GM21786 (cell line): ENCODE data around the gene OXSR1.
"Not testable (repeated sequence)": the region's sequence is repeated elsewhere in the genome, so short reads cannot be mapped to it uniquely, and the experiment has no call there.

ENCODE experiments used
- ATAC-seq: cut with Tn5 transposase; IDR thresholded peaks from one replicate; pipeline ENCODE4 v1.9.1; 2021; ENCODE audit not compliant: unreplicated experiment

OXSR1 gene

DNA sequence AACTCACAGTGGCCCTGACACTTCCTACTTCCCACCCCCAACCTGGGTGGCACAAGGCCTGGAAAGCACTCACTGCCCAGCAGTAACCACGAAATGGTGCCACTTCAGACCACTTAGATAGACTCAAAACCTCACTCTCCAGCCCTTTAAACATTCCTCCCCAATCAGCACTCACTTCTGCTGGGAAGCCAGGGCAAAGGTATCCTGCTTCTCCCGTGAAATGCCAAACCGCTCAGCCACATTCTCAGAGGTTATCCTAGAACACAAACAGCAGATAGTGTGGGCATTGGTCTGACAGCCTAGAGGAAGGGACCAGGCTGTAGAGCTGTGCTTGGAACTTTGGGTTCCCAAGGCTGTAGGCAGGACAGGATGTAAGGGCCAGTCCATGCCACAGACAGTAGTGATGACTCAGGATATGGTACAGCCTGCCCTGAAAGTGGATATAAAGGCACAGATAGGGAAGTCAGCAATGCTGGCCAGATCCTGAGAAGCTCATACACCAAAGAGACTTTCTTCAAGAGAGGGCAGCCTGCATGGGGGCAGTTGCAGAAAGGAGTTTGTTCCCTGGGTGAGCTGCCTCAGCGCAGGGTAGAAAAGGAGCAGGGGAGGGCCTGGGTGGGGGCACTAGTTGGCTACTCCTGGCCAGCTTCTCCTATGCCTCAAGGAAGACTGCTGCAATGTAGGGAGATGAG, 37.6 kb upstream of the OXSR1 start:
- no peak for ATAC-seq

DNA sequence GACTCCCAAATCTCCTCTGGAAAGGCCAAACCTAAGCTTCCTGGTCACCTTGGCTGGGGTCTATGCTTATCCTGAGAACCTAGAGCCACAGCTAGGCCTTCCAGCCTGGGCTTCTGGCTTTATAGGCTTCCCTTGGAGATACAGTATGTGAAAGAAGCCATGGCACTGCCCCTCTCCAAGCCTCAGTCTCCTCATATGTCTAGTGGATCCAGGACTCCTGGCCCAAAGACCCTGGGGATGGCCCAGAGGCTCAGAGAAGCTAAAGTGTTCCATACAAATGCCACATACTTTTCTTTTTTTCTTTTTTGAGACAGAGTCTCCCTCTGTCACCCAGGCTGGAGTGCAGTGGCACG, 37.1 kb upstream of the OXSR1 start:
- no peak for ATAC-seq

DNA sequence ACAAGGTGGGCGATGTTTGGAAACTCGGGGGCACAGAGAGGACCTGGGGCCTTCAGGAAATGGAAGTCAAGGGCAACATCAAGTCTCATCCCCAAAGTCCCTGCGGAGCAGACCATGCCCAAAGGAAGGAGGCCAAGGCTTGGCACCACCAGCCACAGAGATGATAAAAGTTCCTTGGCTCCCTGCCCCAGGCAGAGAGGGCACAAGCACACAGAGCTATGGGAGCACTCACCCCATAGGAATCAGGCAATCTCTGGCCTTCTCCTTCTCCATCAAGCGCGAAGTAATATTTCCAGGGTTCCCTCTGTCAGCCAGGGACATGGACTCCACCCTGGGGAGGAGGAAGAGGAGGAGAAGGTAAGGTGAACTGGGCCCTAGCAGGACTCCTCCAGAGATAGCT, 36.3 kb upstream of the OXSR1 start:
- no peak for ATAC-seq

DNA sequence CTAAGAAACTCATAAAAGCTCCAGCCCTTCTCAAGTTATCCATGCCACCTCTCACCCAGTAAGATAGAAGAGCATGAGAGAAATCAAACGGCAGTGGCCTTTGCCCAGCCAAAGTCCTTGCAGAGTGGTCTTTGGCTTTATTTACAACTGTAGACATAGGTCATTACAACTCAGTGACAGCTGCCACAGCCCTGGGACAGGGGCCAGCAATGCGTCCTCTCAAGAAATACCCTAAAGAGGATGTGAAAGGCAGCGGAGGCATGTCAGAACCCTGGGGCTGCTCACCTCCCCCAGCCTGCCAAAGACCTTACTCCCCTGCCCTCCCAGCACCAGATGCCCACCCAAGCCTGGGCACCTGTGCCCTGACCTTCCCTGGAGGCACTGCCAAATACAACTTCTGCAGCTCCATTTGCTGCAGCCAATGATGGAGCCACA, 34.7 kb upstream of the OXSR1 start:
- ATAC-seq, result no peak

DNA sequence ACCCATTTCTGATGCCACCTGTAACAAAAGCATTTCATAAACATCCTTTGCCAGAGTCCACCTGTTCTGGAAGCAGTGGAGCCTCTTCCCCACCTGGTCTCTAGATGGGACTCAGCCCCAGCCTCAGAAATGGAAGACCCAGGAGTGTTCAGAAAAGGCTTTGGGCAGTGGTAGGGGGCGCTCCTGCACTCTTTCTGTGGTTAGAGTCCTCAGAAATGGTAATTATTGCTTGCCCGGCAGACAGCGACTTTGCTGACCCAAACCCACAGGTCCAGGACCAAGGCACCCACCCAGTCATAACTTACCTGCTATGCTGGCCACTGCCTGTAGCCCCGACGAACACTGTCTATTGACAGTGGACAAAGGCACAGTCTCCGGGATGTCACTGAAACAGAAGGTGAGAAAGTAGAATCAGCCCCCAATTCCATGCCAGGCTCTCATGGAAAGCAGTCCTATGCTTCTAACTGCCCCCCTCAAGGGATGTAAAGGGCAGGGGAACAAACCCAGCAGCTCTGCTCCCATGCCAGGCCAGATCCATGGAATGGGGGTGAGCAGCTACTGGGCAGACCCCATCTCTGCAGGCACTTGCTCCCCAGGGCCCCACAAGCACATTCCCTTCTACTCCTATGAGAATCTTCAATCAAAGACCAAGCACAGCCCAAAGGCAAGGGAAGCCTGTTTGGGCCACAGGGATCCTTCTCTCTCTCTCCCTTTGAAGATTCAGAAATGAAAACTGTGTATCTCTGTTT, 33.5 kb upstream of the OXSR1 start:
- no peak for ATAC-seq

DNA sequence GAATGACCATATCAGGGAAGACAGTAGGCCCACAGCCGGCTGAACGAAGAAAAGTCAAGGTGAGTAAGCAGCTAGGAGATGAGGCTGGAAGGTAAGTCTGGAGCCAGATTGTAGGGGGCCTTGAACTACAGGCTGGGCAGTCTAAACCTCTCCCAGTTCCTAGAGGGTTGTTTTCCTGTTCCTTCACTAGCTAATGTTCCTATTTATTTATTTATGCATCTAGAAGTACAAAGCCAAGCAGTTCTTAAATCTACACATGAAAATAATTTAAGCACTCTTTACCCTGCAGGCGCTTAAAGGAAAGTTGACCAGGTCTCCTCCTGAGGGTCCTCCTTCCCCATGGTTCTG, 32.2 kb upstream of the OXSR1 start:
- no peak for ATAC-seq

DNA sequence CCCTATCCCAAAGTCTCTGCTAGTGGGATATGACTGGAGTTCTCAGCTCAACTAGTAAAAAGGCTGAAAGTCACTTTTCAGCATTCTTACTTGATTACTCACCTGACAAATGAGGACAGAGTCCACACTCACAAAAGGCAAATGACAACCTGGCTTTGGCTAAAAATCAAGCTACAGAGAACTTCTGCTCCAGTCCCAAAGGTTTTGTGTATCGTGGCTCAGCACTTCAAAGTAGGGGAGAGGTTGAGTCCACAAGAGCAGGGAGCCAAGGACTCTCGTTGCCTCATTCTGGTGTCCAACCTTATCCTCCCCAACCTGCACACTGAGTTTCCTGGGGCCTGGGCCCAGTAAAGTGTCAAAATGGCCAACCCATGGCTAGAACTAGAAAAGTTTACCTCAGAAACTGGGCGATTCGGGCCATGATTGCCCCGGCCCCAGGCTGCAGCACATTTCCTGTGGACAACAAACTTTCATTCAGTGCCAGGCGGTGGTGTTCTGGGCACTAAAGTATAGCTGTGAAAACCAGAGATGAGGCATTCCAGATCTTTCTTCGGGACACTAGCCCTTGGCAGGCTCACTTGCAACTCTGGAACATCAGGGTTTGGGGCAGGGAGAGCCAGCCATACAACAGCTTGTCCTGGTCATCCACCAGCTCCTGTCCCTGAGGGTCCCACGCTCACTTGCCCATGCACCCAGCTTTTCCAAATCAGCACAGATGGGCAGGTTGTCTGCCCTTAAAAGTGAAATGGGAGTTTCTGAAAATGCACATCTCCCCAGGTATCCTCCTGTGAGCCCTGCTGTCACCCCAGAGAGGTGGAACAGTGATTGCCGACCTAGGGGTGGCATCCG, 31.6 kb upstream of the OXSR1 start:
- ATAC-seq, result no peak

DNA sequence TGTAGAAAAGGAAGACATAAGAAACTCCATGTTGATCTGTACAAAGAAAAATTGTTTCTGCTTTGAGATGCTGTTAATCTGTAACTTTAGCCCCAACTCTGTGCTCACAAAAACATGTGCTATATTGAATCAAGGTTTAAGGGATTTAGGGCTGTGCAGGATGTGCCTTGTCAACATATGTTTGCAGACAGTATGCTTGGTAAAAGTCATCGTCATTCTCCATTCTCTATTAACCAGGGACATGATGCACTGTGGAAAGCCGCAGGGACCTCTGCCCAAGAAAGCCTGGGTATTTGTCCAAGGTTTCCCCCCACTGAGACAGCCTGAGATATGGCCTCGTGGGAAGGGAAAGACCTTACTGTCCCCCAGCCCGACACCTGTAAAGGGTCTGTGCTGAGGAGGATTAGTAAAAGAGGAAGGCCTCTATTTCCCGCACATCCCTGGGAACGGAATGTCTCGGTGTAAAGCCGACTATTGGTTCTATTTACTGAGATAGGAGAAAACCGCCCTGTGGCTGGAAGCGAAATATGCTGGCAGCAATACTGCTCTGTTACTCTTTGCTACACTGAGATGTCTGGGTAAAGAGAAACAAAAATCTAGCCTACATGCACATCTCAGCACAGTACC, 30.7 kb upstream of the OXSR1 start:
- ATAC-seq, result not testable (repeated sequence)

DNA sequence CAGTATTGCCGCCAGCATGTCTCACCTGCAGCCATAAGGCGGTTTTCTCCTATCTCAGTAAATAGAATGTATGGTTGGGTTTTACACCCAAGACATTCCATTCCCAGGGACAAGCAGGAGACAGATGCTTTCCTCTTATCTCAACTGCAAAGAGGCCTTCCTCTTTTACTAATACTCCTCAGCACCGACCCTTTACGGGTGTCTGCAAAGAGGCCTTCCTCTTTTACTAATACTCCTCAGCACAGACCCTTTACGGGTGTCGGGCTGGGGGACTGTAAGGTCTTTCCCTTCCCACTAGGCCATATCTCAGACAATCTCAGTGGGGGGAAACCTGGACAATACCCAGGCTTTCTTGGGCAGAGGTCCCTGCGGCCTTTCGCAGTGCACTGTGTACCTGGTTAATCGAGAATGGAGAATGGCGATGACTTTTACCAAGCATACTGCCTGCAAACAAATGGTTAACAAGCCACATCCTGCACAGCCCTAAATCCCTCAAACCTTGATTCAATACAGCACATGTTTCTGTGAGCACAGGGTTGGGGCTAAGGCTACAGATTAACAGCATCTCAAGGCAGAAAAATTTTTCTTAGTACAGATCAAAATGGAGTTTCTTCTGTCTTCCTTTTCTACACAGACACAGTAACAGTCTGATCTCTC, 29.6 kb upstream of the OXSR1 start:
- ATAC-seq, result not testable (repeated sequence)

DNA sequence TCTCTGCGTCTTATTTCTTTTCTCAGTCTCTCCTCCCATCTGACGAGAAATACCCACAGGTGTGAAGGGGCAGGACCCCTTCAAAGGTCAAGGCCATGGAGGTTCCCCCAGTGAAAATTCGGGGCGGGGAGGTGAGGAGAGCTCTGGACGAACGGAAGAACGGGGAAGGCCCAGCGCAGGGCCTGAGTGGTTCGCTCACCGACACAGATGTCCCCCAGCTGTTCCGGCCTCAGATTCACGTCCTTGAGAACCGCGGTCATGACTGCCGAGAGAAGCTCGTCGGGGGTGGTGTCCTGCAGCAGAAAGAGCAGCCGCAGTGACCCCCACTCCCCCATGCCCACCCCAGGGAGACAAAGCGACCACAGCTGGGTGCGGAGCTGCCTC, 29.0 kb upstream of the OXSR1 start:
- ATAC-seq, result no peak

DNA sequence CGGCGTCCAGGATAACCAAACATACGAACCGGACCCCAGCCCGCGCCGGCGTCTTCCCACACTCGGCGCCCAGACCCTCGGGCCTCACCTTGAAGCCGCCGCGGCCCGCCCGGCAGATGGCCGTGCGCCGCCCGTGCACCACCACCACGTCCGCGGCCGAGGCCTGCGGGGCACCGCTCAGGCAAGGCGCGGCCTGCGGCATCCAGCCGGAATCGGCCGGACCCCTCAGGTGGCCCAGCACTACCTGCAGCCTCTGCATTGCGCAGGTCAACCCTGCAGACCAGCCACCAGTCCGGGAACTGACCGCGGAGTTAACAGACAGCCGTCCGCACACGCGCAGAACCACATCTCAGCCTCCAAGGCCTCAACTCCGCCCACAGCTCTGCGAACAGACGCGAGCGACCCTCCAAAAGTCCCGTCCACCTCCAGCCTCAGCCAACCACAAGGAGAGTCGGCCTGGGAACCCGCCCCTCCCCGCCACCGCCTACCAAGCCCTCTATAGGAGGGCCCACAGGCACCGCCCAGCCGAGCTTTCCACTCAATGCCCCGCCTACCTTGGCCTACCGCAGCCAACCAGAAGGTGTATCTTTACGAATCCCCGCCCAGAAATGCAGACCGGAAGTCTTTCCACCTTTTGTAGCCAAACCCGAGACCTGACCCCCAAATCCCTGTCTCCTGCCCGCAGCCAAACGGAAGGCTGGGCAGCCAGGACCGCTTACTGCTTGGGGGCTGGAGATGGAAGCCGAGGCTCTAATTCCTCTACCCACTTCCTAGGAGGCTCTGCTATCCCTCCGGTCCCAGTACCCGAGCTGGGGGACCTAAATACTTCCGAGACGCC, 28.3 kb upstream of the OXSR1 start, which contains the start of gene ACAA1:
TSS of gene ACAA1 (minus strand) at position 351 of the 838 bp plus-strand sequence. CDS start at position 259, 92 bp downstream.
- peak; percentile 86 for ATAC-seq

DNA sequence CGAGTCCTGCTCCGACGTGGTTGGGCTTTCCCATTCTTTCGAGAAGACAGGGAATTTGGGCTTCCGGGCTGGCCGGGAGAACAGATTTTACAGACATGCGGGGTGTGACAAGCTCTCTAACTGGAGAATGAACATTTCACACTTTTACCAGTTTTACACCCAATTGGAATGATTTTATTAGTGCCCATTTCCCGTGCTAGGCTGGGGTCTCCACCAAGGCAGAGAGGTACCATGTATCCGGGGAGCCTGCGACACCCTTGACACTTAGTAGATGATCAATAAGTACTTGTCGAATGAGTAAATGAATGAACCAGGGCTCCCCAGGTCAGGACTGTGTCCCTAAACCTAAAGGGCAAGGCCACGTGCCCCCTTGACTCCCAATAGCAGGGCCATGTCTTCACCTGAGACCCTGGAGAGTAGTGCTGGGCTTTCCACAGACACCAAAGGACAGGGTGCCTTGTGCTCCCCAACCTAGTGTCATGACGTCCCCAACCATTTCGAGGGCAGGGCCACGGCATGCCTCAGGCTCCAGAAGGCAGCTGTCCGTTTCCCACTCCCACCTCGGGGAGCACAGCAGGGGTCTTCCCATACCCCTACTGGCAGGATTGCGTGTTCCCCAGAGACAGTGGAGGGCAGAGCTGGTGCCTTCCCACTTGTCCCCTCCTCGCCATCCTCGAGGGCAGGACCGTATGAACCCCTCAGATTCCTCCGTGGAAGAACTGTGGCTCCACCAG, 27.6 kb upstream of the OXSR1 start:
- ATAC-seq, result no peak

DNA sequence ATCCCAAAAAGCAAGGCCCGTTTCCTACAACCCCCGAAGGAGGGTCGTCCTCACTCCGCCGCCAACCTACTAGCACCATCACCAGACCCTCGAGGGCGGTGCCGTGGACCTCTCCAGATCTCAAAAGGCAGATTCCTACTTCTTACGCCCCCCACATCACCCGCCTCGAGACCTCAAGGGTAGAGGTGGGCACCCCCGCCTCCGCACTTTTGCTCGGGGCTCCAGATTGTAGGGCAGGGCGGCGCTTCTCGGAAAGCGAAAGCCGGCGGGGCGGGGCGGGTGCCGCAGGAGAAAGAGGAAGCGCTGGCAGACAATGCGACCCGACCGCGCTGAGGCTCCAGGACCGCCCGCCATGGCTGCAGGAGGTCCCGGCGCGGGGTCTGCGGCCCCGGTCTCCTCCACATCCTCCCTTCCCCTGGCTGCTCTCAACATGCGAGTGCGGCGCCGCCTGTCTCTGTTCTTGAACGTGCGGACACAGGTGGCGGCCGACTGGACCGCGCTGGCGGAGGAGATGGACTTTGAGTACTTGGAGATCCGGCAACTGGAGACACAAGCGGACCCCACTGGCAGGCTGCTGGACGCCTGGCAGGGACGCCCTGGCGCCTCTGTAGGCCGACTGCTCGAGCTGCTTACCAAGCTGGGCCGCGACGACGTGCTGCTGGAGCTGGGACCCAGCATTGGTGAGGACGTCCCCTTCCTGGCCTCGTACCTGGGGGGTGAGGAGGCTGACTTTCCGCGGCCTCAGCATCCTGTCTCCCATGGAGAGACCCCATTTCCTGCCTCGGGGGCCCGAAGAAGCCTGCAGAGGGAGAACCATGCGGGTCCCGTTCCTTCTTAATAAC, 26.8 kb upstream of the OXSR1 start, which contains the start of gene MYD88:
TSS of gene MYD88 (plus strand) at position 313 of the 842 bp plus-strand sequence. CDS start at position 353, 40 bp downstream.
- peak; percentile 35 for ATAC-seq

DNA sequence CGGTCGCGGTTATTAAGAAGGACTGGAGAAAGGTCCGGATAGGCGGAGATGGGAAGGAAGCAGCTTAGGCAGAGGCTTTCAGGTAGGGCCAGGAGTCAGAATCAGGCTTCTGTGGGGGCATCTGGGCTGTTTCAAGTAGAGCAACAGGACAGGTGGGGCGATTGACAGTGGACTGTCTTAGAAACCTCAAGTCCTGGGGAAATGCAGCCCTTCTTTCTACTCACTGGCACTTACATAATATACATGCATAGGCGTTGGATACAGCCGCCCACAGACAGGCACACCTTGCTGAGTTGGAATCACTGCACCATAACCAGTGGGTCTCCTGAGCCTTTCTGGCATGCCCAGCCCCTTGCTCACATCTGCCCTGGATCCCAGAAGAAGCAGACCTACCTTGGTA, 26.1 kb upstream of the OXSR1 start:
- no peak for ATAC-seq

DNA sequence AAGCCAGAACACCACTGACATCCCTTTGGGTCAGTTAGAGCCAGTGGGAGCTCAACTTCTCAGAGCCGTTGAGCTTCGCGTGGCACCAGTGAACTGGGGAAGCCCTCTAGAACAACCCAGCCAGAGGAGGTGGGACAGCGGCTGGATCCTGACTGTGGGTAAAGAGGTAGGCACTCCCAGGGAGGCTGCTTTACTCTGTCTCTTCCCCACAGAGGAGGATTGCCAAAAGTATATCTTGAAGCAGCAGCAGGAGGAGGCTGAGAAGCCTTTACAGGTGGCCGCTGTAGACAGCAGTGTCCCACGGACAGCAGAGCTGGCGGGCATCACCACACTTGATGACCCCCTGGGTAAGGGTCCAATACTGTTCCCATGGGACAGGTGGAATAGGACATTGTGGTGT, 25.7 kb upstream of the OXSR1 start:
- ATAC-seq, result no peak

DNA sequence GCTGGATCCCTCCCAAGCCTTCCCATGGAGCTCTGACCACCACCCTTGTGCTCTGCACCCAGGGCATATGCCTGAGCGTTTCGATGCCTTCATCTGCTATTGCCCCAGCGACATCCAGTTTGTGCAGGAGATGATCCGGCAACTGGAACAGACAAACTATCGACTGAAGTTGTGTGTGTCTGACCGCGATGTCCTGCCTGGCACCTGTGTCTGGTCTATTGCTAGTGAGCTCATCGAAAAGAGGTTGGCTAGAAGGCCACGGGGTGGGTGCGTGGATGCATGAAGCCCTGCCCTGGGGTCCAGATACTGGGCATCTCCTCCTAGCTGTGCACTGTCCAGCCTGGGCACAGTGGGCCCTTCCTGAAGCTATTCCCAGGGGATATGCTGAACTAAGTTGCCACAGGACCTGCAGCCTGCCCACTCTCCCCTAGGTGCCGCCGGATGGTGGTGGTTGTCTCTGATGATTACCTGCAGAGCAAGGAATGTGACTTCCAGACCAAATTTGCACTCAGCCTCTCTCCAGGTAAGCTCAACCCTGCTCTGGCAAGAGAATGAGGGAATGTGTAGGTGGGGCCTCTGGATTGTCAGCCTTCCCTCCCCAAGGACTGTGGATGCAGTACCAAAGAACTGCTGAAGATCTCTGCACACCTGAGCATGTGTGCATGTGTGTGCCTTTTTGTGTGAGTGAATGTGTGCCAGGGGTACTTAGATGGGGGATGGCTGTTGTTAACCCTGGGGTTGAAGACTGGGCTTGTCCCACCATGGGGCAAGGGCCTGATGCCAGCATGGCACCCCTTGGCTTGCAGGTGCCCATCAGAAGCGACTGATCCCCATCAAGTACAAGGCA, 24.8 kb upstream of the OXSR1 start:
- no peak for ATAC-seq
